GM19328 (cell line): Measurements from ENCODE around the gene GRIN2A.

Experiments
- ATAC-seq: cut with Tn5 transposase; IDR thresholded peaks from one replicate; pipeline ENCODE4 v1.9.1; 2021; ENCODE audit warnings: mild to moderate bottlenecking, moderate library complexity; ENCODE audit not compliant: unreplicated experiment

The GRIN2A gene

DNA sequence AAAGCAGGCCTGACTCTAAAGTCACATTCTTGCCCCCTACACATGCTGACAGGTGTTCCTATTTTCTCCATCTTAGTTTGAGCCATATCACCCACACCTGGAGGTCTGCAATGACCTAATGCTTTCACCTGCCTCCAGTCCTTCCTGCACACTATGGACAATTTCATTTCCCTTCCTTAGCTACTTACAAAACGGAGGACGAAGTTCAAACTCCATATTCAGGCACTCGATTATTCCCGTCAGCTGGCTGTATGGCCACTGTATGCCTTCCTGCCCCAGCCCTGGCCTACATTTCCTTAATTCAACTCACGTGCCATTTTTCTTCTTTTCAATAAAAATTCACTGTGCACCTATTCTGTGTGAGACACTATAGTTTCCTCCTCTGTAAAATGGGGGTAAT is 44.9 kb downstream of the GRIN2A start:
- no peak for ATAC-seq

DNA sequence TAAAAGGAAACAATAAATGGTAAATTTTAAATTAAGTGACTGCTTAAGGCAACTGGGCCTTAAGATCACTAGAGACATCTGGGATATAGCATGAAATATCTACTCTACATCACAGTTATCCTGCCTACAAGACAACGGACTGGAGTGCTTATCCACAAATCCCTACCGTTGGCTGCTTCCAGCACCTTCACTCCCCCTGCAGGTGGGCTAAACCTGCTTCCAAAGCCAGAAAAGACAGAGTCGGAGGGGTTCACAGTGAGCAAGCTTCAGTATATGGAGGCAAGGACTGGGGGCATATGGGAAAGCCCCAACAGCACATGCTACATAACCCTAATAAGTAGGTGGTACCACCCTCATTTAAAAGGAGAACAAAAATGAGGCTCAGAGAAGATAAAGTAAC is 45.3 kb downstream of the GRIN2A start:
- no peak for ATAC-seq

- ATAC-seq, result no peak
Measured at GRCh38 chr16:10130538-10130937, 51.7 kb downstream of the GRIN2A start.

DNA sequence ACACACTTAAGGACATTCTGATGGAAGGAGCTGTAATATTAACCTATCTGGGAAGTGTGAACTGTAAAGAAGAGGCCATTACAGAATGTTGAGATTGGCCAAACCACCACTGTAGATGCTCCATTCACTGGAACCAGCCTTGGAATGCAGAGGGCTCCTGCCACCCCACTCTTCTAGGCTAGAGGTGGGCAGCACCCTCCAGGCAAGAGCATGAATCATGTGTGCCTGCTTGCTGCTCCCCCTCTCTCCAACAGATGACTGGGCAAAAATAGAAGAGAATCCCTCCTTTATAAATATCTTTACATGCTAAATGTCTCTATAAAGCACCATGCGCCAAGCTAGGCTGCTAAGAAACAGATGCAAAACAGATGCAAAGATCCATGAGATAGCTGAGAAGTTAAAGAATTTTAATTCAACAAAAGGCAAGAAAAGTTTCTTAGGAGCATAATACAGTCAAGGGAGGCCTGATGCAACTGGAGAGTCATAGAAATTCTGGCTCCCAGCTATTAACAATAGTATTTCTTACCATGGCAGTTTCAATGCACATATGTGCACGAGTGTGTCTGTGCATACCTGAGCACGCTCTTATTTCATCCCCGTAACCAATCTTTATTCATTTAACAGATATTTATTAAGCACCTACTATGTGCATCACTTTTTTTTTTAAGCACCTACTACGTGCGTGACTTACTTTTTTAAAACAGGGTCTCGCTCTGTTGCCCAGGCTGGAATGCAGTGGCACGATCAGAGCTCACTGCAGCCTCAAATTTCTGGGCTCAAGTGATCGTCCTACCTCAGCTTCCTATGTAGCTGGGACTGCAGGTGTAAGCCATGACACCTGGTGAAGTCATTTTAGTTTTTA is 53.6 kb downstream of the GRIN2A start:
- ATAC-seq, result no peak

DNA sequence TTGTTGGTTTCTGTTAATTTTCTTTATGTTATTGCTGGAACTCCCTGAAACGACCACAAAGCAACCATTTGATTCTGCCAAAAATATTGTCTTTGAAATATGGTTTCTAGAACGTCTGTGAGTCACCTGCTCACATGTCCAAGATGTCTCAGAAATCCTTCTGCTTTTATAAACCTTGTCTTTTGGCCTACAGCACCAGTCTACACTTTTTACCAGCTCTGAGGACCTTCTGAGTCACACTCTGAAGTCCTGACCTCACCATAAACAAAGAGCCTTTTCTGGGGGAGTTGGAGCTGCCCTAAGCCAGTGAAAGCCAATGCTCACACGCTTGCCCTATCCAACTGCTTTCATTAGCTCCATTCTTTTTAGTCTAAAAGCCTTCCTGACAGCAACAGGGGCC is 55.5 kb downstream of the GRIN2A start:
- no peak for ATAC-seq

GRCh38 chr16:10123141-10123540 is 59.1 kb downstream of the GRIN2A start:
- ATAC-seq, result no peak

- ATAC-seq, result no peak
Measured at GRCh38 chr16:10122546-10122945, 59.7 kb downstream of the GRIN2A start.

DNA sequence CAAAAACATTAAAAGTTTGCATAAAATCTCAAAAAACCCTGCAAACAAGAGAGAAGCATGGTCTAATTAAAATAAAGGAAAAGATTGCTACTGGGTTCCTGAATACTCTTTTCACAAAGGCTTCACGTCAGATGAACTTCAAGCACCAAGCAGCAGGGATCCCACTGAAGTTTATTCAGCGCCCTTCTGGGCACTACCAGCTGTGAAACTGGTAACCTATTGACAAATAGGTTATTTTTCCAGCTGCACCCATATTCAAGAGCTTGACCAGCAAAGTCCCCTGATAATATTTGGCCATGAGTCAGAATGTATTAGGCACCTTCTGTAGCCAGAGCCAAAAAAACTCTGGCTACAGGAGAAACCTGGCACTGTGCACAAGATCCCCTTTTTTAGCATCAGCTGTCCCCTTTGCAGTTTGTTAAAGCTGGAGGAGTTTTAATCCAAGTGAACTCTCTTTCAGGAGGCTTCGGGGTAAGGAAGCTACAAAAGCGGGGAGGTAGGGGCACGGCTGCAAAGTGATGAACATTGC is 60.3 kb downstream of the GRIN2A start:
- no peak for ATAC-seq

- no peak for ATAC-seq
Measured at GRCh38 chr16:10121491-10121890, 60.7 kb downstream of the GRIN2A start.

GRCh38 chr16:10120953-10121352 is 61.3 kb downstream of the GRIN2A start:
- no peak for ATAC-seq

- no peak for ATAC-seq
Measured at GRCh38 chr16:10114409-10114808, 67.8 kb downstream of the GRIN2A start.

DNA sequence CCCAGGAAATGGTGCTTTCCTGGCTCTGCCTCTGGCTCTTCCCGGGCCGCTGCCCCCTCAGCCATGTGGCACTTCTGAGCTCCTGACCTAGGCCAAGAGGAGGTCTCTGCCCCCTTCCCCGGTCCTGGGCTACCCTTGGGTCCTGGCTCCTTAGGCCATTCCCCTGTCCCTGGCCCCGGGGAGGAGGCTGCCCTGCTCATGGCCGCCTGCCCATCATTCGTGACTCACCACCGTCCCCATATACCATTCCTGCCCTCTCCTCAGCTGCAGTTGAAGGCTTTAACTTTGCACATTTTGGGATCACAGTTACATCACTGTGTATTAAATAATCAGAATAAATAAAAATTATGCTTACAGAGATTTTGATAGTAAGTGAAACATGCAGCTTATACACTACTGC is 69.0 kb downstream of the GRIN2A start:
- no peak for ATAC-seq

DNA sequence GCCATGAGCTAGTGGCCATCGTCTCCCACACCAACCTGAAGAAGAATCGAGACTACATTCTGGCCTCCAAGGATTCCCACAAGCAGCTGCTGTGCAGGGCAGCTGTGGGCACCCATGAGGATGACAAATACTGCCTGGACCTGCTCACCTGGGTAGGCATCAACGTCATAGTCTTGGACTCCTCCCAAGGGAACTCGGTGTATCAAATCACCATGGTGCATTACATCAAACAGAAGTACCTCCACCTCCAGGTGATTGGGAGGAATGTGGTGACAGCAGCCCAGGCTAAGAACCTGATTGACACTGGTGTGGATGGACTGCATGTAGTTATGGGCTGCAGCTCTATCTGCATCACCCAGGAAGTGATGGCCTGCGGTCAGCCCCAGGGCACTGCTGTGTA is 70.2 kb downstream of the GRIN2A start:
- ATAC-seq, result no peak

DNA sequence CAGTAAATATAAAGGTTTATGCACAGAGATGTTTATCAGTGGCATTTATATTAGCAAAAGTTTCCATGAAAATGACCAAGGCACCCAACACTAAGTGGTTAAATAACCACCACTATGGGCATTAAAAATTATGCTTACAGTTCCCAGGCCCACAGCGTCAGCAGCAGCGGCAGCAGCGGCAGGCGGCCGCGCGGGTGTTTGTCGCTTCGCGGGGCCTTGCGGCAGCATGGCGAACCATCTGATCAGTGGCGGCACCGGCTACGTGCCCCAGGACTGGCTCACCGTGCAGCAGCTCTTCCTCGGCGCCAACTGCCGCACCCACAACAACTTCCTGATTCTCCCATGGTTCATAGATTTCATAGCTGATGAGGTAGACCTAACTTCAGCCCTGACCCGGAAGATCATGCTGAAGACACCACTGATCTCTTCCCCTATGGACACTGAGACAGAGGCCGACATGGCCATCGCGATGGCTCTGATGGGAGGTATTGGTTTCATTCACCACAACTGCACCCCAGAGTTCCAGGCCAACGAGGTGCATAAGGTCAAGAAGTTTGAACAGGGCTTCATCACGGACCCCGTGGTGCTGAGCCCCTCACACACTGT is 71.0 kb downstream of the GRIN2A start:
- no peak for ATAC-seq

DNA sequence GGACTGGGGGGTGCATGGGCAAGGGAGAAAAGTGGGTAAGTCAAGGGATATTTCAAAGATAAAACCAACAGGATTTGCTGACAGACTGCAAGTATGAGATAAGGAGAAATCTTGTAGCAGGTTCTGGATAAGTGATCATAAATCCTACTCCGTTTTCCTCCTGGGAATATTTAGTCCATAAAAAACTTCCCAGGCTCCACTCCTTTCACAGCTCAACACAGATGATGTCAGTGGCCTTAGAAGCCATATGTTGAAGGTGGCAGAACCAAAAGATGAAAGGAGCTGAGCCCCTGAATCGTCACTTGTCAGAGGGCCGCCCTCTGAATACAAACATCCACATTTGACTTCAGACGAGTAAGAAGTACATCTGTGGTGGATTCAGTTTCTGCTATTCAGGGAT is 71.7 kb downstream of the GRIN2A start:
- no peak for ATAC-seq

- ATAC-seq, result no peak
Measured at GRCh38 chr16:10107081-10107480, 75.1 kb downstream of the GRIN2A start.

DNA sequence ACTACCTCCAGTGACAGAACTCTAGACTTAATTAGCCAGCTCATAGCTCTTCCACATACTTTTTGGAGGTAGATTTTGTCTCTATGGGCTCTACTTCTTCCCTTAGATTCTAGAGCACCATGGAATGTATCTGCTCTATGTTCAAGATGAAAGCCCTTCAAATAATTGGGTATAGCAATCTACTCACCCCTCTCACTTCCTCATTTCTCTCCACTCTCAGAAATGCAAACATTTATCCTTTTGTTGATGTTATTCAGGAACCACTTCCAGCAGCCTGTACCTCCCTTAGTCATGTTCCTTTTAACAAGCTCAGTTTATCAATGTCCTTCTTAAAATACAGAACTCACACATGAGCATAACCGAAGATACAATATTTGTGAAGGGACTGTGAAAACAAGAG is 78.5 kb downstream of the GRIN2A start:
- no peak for ATAC-seq

DNA sequence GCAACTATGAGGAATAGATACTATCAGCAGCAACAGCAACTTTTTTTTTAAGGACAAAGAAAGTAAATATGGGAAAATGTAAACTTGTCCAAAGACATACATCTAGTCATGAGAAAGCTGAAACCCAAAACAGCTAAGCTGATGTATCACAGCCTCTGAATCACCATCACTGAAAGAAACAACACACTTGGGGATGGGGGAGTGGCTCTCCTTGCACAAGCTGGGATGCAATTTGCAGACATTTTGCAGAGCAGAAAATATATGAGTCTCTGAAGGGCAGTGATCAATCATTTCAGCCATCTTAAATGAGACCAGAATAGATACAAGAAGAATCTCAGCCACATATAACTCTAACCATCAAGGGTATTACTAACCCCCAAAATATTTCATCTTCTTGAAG is 79.1 kb downstream of the GRIN2A start:
- ATAC-seq, result no peak

- ATAC-seq, result no peak
Measured at GRCh38 chr16:10100829-10101228, 81.4 kb downstream of the GRIN2A start.

DNA sequence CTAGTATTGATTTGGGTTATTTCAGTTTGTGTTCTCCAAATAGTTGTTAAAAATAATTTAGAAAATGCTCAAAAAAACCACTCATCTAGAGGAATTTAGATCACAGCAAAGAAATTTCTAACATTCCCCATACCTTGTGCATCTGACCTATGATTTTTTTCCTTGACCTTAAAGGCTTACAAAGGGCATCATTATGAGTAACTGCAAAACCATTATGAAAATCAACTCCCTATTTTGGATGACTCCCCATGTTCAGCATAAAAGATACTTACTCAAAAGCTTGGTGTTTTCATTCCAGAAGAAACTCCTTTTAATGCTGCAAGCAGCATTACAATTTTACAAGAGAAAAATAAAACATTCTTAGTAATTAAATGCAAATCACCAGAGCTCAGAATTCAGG is 83.2 kb downstream of the GRIN2A start:
- no peak for ATAC-seq

- no peak for ATAC-seq
Measured at GRCh38 chr16:10097271-10097670, 85.0 kb downstream of the GRIN2A start.

- ATAC-seq, result no peak
Measured at GRCh38 chr16:10093576-10093975, 88.7 kb downstream of the GRIN2A start.
